Natural killer cell (primary cell): Measurements from ENCODE around the gene JMJD8. TPM values are rescaled to one million over a fixed set of nuclear protein-coding genes. Genes with fewer than 3 reads are reported as not detected.

Experiments used
- ATAC-seq, 3 donors: fragments of 150-1000 bp in 2 of 3; fragments of 200-7000 bp in 1 of 3; cut with Tn5 transposase; 1 replicate in 1 of 3; 2 replicates in 2 of 3; pipeline ENCODE4 v1.10.0; 2021; ENCODE audit warnings: mild to moderate bottlenecking in 2 of 3, moderate library complexity in 2 of 3
- DNase-seq, 2 donors: peaks; one replicate each; pipeline versions ENCODE4 v3.0.0 to v3.0.0-alpha.2; 2013 to 2021; ENCODE audit warnings: mixed read lengths in 1 of 2
- H3K27ac ChIP-seq: one replicate; pipeline ENCODE4 v1.5.1; 2013; ENCODE audit warnings: mild to moderate bottlenecking, low read length
- H3K27me3 ChIP-seq: one replicate; pipeline ENCODE4 v1.6.1; 2013; ENCODE audit warnings: low read length; ENCODE audit not compliant: control insufficient read depth, insufficient read depth
- H3K36me3 ChIP-seq: one replicate; pipeline ENCODE4 v1.6.1; 2013; ENCODE audit warnings: low read length; ENCODE audit not compliant: control insufficient read depth, insufficient read depth
- H3K4me1 ChIP-seq: one replicate; pipeline ENCODE4 v1.6.1; 2013; ENCODE audit warnings: low read length; ENCODE audit not compliant: control insufficient read depth, insufficient read depth
- H3K4me3 ChIP-seq: one replicate; pipeline ENCODE4 v1.5.1; 2013; ENCODE audit warnings: low read length
- H3K9me3 ChIP-seq: one replicate; pipeline ENCODE4 v1.6.1; 2013; ENCODE audit warnings: low read length; ENCODE audit not compliant: control insufficient read depth, insufficient read depth
- H3K27ac Mint-ChIP-seq, 2 donors: one replicate each; pipeline ENCODE4 v1.8.0; 2022; ENCODE audit warnings: mild to moderate bottlenecking in 2 of 2, mixed read lengths in 2 of 2, moderate library complexity in 1 of 2
- H3K27me3 Mint-ChIP-seq, 2 donors: one replicate each; pipeline ENCODE4 v1.8.0; 2022; ENCODE audit warnings: low read depth in 2 of 2, mixed read lengths in 2 of 2
- H3K36me3 Mint-ChIP-seq: one replicate; pipeline ENCODE4 v1.8.0; 2022; ENCODE audit warnings: mixed read lengths
- H3K4me1 Mint-ChIP-seq, 2 donors: one replicate each; pipeline ENCODE4 v1.8.0; 2022; ENCODE audit warnings: mixed read lengths in 2 of 2
- H3K4me3 Mint-ChIP-seq: one replicate; pipeline ENCODE4 v1.8.0; 2022; ENCODE audit warnings: mild to moderate bottlenecking, moderate library complexity, mixed read lengths
- H3K9me3 Mint-ChIP-seq, 2 donors: one replicate each; pipeline ENCODE4 v1.8.0; 2022; ENCODE audit warnings: mixed read lengths in 2 of 2
- CTCF ChIP-seq: fragments of 200-600 bp; IDR thresholded peaks from one replicate; pipeline ENCODE4 v1.8.0; 2022; ENCODE audit warnings: antibody characterized with exemption
- WGBS: methylation state at CpG from one replicate; pipeline ENCODE4 v1.1.7; 2013; ENCODE audit warnings: missing lambda C conversion rate; ENCODE audit not compliant: insufficient coverage; 5-methylcytosine and 5-hydroxymethylcytosine counted together
- intact Hi-C: fragments of 100-400 bp; cut with micrococcal nuclease; formaldehyde crosslinking; loops from one replicate; pipeline ENCODE4 v1.14.2; 2022
- total RNA-seq, 4 donors: library from RNA; stranded (reverse); fragments of 120-200 nt in 1 of 4; gene quantifications; one replicate each; pipeline versions ENCODE4 v1.2.3 to v1.2.4, GENCODE V29; 2013 to 2022

Gene JMJD8
- total RNA-seq, 3 donors from 2014 or later (not counting 1 experiment from before 2014, with no cell fraction given) = 29.5 to 32.6 (median 31.5) TPM

- intact Hi-C loops = no loop called here
- H3K27me3 ChIP-seq = no peaks in the 10 kb centered on the region
- Mint-ChIP-seq H3K4me1 (peaks cover 0 to 9% of the 10 kb centered on the region in 2 donors), H3K27me3 (no peaks in the 10 kb centered on the region), H3K4me3 (peak overlapping the region; percentile 65), H3K36me3 (no peaks in the 10 kb centered on the region), H3K9me3 (no peaks in the 10 kb centered on the region), H3K27ac (no peak overlapping the region)
- H3K4me1 ChIP-seq = peaks cover 25% of the 10 kb centered on the region
- H3K9me3 ChIP-seq = no peaks in the 10 kb centered on the region
- DNase-seq (no peak), ATAC-seq (peak in 2 of 3 donors; percentile 7 to 9)
- no peak overlapping the region for H3K27ac ChIP-seq
- WGBS = 4% methylated on average over 44 of the region's 44 CpGs
- TF ChIP-seq CTCF = no peak
- H3K36me3 ChIP-seq = no peaks in the 10 kb centered on the region
- H3K4me3 ChIP-seq = peak overlapping the region; percentile 10
Observed at GRCh38 chr16:649631-650030, 34.5 kb downstream of the JMJD8 start.

- Mint-ChIP-seq H3K36me3 (no peaks in the 10 kb centered on the region), H3K4me1 (peaks cover 0 to 11% of the 10 kb centered on the region in 2 donors), H3K4me3 (peak within 1 kb of the TSS; percentile 79), H3K9me3 (no peaks in the 10 kb centered on the region), H3K27me3 (no peaks in the 10 kb centered on the region), H3K27ac (peak within 1 kb of the TSS; percentile 51 to 73)
- H3K4me3 ChIP-seq = peak within 1 kb of the TSS; percentile 65
- peak; percentile 90 to 96 for DNase-seq
- no peak for TF ChIP-seq CTCF
- H3K4me1 ChIP-seq = peaks cover 25% of the 10 kb centered on the region
- intact Hi-C loops = no loop called here
- ATAC-seq = peak; percentile 95 to 99 (median 96)
- no peaks in the 10 kb centered on the region for H3K36me3 ChIP-seq
- H3K9me3 ChIP-seq = no peaks in the 10 kb centered on the region
- WGBS = 1% methylated on average over 91 of the region's 91 CpGs
- no peaks in the 10 kb centered on the region for H3K27me3 ChIP-seq
- H3K27ac ChIP-seq = peak within 1 kb of the TSS; percentile 81
Observed at GRCh38 chr16:648781-649589, 35.1 kb downstream of the JMJD8 start, which contains the start of gene WDR90. TSS of gene WDR90 (plus strand) at chr16:649365. CDS start at chr16:649417, 52 bp downstream.

GRCh38 chr16:648071-648780, 35.9 kb downstream of the JMJD8 start:
- Mint-ChIP-seq H3K9me3 (no peaks in the 10 kb centered on the region), H3K27me3 (no peaks in the 10 kb centered on the region), H3K4me3 (peak overlapping the region; percentile 79), H3K4me1 (peaks cover 0 to 17% of the 10 kb centered on the region in 2 donors), H3K36me3 (no peaks in the 10 kb centered on the region), H3K27ac (peak overlapping the region; percentile 51 to 73)
- peak overlapping the region; percentile 65 for H3K4me3 ChIP-seq
- peaks cover 25% of the 10 kb centered on the region for H3K4me1 ChIP-seq
- WGBS = 47% methylated on average over 24 of the region's 24 CpGs
- no peaks in the 10 kb centered on the region for H3K27me3 ChIP-seq
- intact Hi-C loops = no loop called here
- no peak for ATAC-seq
- TF ChIP-seq CTCF = no peak
- no peaks in the 10 kb centered on the region for H3K36me3 ChIP-seq
- H3K27ac ChIP-seq = peak overlapping the region; percentile 81
- DNase-seq = peak in 1 of 2 donors; percentile 60
- H3K9me3 ChIP-seq = no peaks in the 10 kb centered on the region
